D721Med (cell line): ENCODE measurements around the gene ME1.

Source experiments
- DNase-seq: peaks from one replicate; pipeline ENCODE4 v3.0.0; 2011; ENCODE audit warnings: low spot score; ENCODE audit not compliant: insufficient read length
- FAIRE-seq: peaks from 2 replicates; lab custom pipeline; 2011; peaks lifted over from hg19 to GRCh38; lab: Jason Lieb, UNC
- TF ChIP-seq, protein P1 (sequence below): IDR thresholded peaks from 2 replicates; pipeline ENCODE4 v1.5.1; 2012; ENCODE audit warnings: mild to moderate bottlenecking, control low read depth; ENCODE audit not compliant: insufficient read depth; ENCODE audit errors: missing control alignments

ME1 gene

DNA sequence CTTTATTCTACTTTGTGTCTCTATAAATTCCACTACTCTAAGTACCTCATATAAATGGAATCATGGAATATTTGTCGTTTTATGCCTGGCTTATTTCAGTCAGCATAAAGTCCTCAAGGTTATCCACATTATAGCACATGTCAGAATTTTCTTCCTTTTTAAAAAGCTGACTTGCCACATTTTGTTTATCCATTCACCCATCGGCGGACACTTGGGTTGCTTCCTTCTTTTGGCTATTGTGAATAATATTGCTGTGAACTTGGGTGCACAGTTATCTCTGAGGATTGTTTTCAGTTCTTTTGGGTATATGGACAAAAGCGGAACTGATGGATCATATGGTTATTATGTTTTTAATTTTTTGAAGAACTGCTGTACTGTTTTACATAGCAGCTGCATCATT lies 39.1 kb upstream of the ME1 start:
- DNase-seq (no peak), FAIRE-seq (no peak)
- TF ChIP-seq, protein P1, sequence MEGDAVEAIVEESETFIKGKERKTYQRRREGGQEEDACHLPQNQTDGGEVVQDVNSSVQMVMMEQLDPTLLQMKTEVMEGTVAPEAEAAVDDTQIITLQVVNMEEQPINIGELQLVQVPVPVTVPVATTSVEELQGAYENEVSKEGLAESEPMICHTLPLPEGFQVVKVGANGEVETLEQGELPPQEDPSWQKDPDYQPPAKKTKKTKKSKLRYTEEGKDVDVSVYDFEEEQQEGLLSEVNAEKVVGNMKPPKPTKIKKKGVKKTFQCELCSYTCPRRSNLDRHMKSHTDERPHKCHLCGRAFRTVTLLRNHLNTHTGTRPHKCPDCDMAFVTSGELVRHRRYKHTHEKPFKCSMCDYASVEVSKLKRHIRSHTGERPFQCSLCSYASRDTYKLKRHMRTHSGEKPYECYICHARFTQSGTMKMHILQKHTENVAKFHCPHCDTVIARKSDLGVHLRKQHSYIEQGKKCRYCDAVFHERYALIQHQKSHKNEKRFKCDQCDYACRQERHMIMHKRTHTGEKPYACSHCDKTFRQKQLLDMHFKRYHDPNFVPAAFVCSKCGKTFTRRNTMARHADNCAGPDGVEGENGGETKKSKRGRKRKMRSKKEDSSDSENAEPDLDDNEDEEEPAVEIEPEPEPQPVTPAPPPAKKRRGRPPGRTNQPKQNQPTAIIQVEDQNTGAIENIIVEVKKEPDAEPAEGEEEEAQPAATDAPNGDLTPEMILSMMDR = no peak

DNA sequence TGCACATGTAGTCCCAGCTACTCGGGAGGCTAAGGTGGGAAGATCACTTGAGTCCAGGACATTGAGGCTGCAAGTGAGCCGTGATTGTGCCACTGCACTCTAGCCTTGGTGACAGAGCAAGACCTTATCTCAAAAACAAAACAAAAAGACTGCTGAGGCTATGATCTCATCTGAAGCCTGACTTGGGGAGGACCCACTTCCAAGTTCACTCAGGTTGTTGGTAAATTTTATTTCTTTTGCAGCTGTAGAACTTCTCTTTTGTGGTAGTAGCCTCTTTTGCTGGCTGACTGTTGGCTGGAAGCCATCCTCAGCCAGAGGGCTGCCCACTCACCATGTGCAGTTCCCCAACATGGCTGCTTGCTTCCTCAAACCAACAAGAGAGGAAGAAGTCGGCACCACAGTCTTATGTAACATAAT lies 36.8 kb upstream of the ME1 start:
- no peak for DNase-seq
- TF ChIP-seq, protein P1 = no peak
- FAIRE-seq = no peak

GRCh38 chr6:83466328-83466727 lies 35.5 kb upstream of the ME1 start:
- TF ChIP-seq, protein P1 = no peak
- no peak for FAIRE-seq

GRCh38 chr6:83464381-83465140 lies 33.7 kb upstream of the ME1 start:
- FAIRE-seq = no peak
- TF ChIP-seq, protein P1 = no peak
- no peak for DNase-seq

More at GRCh38 chr6:83466328-83466727, 35.5 kb upstream of the ME1 start:
- DNase-seq = no peak

- DNase-seq = no peak
- FAIRE-seq = no peak
- TF ChIP-seq, protein P1 = no peak
These were observed 33.0 kb upstream of the ME1 start for GRCh38 chr6:83463886-83464285.

DNA sequence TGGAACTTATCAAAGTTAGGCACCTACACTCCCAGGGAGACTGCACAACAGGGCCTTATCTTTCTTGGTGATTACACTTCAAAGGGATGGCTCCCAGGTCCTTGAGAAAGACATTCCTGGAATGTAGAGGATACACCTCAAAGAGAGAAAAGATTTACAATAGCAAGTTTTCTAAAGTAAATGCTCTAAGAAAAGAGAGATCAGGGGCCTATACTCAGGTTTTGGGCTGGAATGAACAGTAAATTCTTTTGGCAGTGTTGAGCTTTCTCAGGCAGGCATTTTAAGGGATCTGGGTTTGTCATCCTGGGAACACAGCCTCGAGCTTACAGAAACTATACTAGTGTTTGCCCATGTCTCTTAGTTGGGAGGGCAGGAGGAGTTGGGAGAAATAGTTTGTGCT lies 31.7 kb upstream of the ME1 start:
- FAIRE-seq = no peak
- TF ChIP-seq, protein P1 = no peak

DNA sequence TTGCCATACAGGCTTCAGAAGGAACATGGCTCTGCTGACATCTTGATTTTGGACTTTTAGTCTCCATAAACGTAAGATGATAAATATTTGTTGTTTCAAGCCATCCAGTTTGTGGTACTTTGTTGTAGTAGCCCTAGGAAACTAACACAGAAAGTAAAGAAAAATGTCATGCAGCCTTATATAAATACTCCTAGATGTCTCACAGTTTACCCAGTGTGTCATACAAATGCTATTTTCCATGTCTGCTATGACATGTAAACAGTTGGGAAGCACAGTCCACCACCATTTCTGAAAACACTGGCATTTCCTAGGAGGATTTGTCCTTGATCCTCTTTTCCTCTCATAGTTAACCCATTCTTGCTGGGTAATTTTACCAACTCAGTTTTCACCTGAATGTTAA lies 30.6 kb upstream of the ME1 start:
- FAIRE-seq (no peak), DNase-seq (no peak)
- TF ChIP-seq, protein P1 = no peak

More for the DNA sequence above, 31.7 kb upstream of the ME1 start:
- no peak for DNase-seq
